OCI-LY7 (cell line): ENCODE results near the gene TBC1D32. TPM values are rescaled to one million over a fixed set of nuclear protein-coding genes. Genes with fewer than 3 reads are reported as not detected.
"Not testable (repeated sequence)": the region's sequence is repeated elsewhere in the genome, so short reads cannot be mapped to it uniquely, and the experiment has no call there.

Experiments
- BruUV-seq: library from RNA; stranded (reverse); fragments of 400-500 nt; replicated peaks from 2 replicates; lab custom pipeline; 2021; lab: Mats Ljungman, UMichigan
- CTCF ChIA-PET: fragments of 300-600 bp; sonication (Branson Sonifier 250); formaldehyde crosslinking; loops from one replicate; lab custom pipeline; 2022; ENCODE audit warnings: antibody characterized with exemption; ENCODE audit not compliant: unreplicated experiment; lab: Charles Lee
- POLR2A ChIA-PET: fragments of 300-600 bp; sonication (Branson Sonifier 250); formaldehyde crosslinking; loops from one replicate; lab custom pipeline; 2022; ENCODE audit warnings: antibody characterized with exemption; lab: Charles Lee
- DNase-seq: peaks from one replicate; pipeline ENCODE4 v3.0.0-alpha.2; 2015; ENCODE audit warnings: low spot score
- H2AFZ ChIP-seq: fragments of 200-600 bp; sonication (generic), shearing (Covaris generic); 2 replicates; pipeline ENCODE4 v1.6.1; 2014; ENCODE audit warnings: mild to moderate bottlenecking, antibody characterized with exemption, low read length, moderate library complexity
- H3K27ac ChIP-seq: fragments of 200-600 bp; sonication (generic); 2 replicates; pipeline ENCODE4 v1.5.1; 2014; ENCODE audit warnings: mixed run types, low read depth, mild to moderate bottlenecking, moderate library complexity, low read length, inconsistent platforms; ENCODE audit not compliant: poor library complexity, severe bottlenecking
- H3K36me3 ChIP-seq: fragments of 200-600 bp; sonication (generic); 2 replicates; pipeline ENCODE4 v1.6.1; 2014; ENCODE audit warnings: mild to moderate bottlenecking, antibody characterized with exemption, low read length, moderate library complexity, mixed read lengths; ENCODE audit not compliant: insufficient read depth
- H3K4me1 ChIP-seq: fragments of 200-600 bp; sonication (generic); 2 replicates; pipeline ENCODE4 v1.5.1; 2014; ENCODE audit warnings: mild to moderate bottlenecking, low read length; ENCODE audit not compliant: insufficient read depth, poor library complexity, severe bottlenecking
- H3K4me2 ChIP-seq: fragments of 200-600 bp; sonication (generic); 2 replicates; pipeline ENCODE4 v1.6.1; 2014; ENCODE audit warnings: mild to moderate bottlenecking, low read length
- H3K4me3 ChIP-seq: fragments of 200-600 bp; sonication (generic); 2 replicates; pipeline ENCODE4 v1.5.1; 2014; ENCODE audit warnings: mild to moderate bottlenecking, low read depth, low read length; ENCODE audit not compliant: poor library complexity, severe bottlenecking
- H3K79me2 ChIP-seq: fragments of 200-600 bp; sonication (generic); 2 replicates; pipeline ENCODE4 v1.6.1; 2016; ENCODE audit warnings: low read depth, mild to moderate bottlenecking, low read length, moderate library complexity, mixed read lengths; ENCODE audit not compliant: insufficient read depth
- H3K9me2 ChIP-seq: fragments of 200-600 bp; sonication (generic); 2 replicates; pipeline ENCODE4 v1.6.1; 2016; ENCODE audit warnings: mild to moderate bottlenecking, low read length, mixed read lengths; ENCODE audit not compliant: insufficient read depth
- H3K9me3 ChIP-seq: fragments of 200-600 bp; sonication (generic); 2 replicates; pipeline ENCODE4 v1.6.1; 2014; ENCODE audit warnings: mild to moderate bottlenecking, mixed run types, low read length, mixed read lengths
- H4K20me1 ChIP-seq: fragments of 200-600 bp; sonication (generic); 2 replicates; pipeline ENCODE4 v1.6.1; 2014; ENCODE audit warnings: mild to moderate bottlenecking, antibody characterized with exemption, low read length, moderate library complexity, mixed read lengths; ENCODE audit not compliant: insufficient read depth
- EZH2phosphoT487 ChIP-seq: fragments of 200-600 bp; sonication (generic); IDR thresholded peaks from 2 replicates; pipeline ENCODE4 v1.6.1; 2018; ENCODE audit warnings: low read depth, borderline replicate concordance, mild to moderate bottlenecking, mixed run types, antibody characterized with exemption, low read length, moderate library complexity, mixed read lengths
- intact Hi-C: fragments of 100-400 bp; cut with micrococcal nuclease; formaldehyde crosslinking; loops from one replicate; pipeline ENCODE4 v1.10.0; 2022; ENCODE audit not compliant: unreplicated experiment
- total RNA-seq, 2 experiments: library from RNA; depleted of rRNA in 1 of 2; stranded (reverse); fragments of >200 nt in 1 of 2; shearing (Covaris generic) in 1 of 2; gene quantifications; 2 replicates each; pipeline ENCODE4 v1.2.3, GENCODE V29; 2014 to 2022
- TF ChIP-seq, protein P1 (sequence below): fragments of 200-600 bp; sonication (generic); conservative IDR thresholded peaks from 2 replicates; pipeline ENCODE4 v1.5.1; 2014; ENCODE audit warnings: mild to moderate bottlenecking, antibody characterized with exemption, low read length, moderate library complexity, mixed read lengths

TBC1D32 gene
- total RNA-seq, 2 experiments from 2014 or later, result 3.8 to 5.1 TPM

DNA sequence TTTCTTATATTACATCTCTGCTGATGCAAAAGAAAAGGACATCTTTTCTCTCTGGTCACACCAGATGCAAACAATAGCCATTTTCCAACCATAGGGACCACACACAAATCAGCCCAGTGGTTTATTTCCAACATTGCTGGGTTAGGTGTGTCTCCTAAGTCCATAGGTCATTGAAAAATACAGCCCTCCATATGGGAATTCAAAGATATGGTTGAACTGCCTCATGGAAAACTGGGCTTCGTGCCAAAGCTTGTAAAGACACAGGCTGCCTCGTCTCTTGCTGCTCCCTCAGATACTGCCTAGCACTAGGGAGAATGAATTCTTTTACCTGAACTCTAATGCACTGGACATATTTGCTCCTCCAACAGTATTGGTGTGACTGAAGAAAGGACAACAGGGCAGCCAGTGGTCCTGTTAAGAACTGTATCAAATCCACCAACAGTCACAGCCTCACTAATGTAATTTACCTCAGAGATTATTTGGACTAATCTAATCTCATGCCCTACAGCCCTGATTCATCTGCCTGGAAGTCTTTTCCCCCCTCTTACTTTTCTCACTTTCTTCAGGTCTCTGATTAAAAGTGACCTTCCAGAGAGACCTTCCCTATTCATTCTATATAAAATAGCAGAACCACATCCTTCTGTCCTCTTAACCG, 48.3 kb upstream of the TBC1D32 start:
- Histone ChIP-seq H3K4me1 (no peaks in the 10 kb centered on the region), H3K79me2 (no peaks in the 10 kb centered on the region), H3K9me3 (no peaks in the 10 kb centered on the region), H3K9me2 (no peaks in the 10 kb centered on the region), H2AFZ (no peak overlapping the region), H4K20me1 (no peaks in the 10 kb centered on the region), H3K36me3 (no peaks in the 10 kb centered on the region), H3K27ac (no peak overlapping the region), H3K4me2 (no peak overlapping the region), H3K4me3 (no peak overlapping the region)
- ChIA-PET POLR2A (no interaction called here), CTCF (no interaction called here)
- no peak for DNase-seq
- no TSS peak for BruUV-seq
- intact Hi-C loops, result no loop called here
- no peak for TF ChIP-seq EZH2phosphoT487
- TF ChIP-seq, protein P1, sequence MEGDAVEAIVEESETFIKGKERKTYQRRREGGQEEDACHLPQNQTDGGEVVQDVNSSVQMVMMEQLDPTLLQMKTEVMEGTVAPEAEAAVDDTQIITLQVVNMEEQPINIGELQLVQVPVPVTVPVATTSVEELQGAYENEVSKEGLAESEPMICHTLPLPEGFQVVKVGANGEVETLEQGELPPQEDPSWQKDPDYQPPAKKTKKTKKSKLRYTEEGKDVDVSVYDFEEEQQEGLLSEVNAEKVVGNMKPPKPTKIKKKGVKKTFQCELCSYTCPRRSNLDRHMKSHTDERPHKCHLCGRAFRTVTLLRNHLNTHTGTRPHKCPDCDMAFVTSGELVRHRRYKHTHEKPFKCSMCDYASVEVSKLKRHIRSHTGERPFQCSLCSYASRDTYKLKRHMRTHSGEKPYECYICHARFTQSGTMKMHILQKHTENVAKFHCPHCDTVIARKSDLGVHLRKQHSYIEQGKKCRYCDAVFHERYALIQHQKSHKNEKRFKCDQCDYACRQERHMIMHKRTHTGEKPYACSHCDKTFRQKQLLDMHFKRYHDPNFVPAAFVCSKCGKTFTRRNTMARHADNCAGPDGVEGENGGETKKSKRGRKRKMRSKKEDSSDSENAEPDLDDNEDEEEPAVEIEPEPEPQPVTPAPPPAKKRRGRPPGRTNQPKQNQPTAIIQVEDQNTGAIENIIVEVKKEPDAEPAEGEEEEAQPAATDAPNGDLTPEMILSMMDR, result no peak

DNA sequence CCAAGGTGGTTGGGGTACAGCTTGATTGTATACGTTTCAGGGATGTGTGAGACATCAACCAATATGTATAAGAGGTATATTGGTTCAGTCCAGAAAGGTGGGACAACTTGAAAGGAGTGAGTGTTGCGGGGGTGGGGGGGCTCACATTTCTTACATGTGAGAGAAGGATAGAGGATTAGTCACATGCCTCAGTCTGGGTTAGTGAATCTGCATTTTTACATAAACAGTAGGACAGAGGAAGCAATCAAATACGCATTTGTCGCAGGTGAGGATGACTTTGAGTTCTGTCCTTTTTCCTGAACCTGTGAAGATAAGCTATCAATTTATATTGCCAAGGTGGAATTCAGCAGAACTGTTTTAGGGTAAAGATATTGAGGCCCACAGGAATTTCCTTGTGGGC, 42.1 kb upstream of the TBC1D32 start:
- no peak overlapping the region for H3K4me2 ChIP-seq
- POLR2A ChIA-PET, result interaction anchor here (0.6 to 1.6 kb wide), 4 partner anchors 17 to 359 kb away, joined by 3 to 6 read pairs (median 5); no protein-coding TSS in a partner anchor
- H3K4me1 ChIP-seq, result no peaks in the 10 kb centered on the region
- no peak for DNase-seq
- TF ChIP-seq, protein P1, result no peak
- TF ChIP-seq EZH2phosphoT487, result no peak
- CTCF ChIA-PET, result no interaction called here
- H3K9me2 ChIP-seq, result no peaks in the 10 kb centered on the region
- H3K9me3 ChIP-seq, result no peaks in the 10 kb centered on the region
- no peaks in the 10 kb centered on the region for H3K79me2 ChIP-seq
- no peaks in the 10 kb centered on the region for H4K20me1 ChIP-seq
- no peaks in the 10 kb centered on the region for H3K36me3 ChIP-seq
- no TSS peak for BruUV-seq
- no peak overlapping the region for H3K4me3 ChIP-seq
- H2AFZ ChIP-seq, result no peak overlapping the region
- no peak overlapping the region for H3K27ac ChIP-seq
- intact Hi-C loops, result no loop called here

DNA sequence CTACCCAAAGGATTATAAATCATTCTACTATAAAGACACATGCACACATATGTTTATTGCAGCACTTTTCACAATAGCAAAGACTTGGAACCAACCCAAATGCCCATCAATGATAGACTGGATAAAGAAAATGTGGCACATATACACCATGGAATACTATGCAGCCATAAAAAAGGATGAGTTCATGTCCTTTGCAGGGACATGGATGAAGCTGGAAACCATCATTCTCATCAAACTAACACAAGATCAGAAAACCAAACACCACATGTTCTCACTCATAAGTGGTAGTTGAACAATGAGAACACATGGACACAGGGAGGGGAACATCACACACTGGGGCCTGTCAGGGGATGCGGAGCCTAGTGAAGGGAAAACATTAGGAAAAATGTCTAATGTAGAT, 39.9 kb upstream of the TBC1D32 start:
- intact Hi-C loops, BruUV-seq, POLR2A ChIA-PET, H3K36me3 ChIP-seq, H3K27ac ChIP-seq, H2AFZ ChIP-seq, H3K4me3 ChIP-seq, H3K9me2 ChIP-seq, CTCF ChIA-PET, H3K79me2 ChIP-seq, H3K4me1 ChIP-seq, H3K4me2 ChIP-seq, H3K9me3 ChIP-seq, DNase-seq, H4K20me1 ChIP-seq: not testable (repeated sequence)
